Pulmonary artery endothelial cell (primary cell): Measurements from ENCODE around the gene RPS6KC1. TPM values are rescaled to one million over a fixed set of nuclear protein-coding genes. Genes with fewer than 3 reads are reported as not detected.
"Not testable (repeated sequence)": the region's sequence is repeated elsewhere in the genome, so short reads cannot be mapped to it uniquely, and the experiment has no call there.

Experiments used
- DNase-seq: peaks from one replicate; pipeline ENCODE4 v3.0.0-alpha.2; 2011; ENCODE audit warnings: low read depth, low spot score
- total RNA-seq: library from RNA; depleted of rRNA; stranded (reverse); fragments of >200 nt; gene quantifications from 2 replicates; pipeline ENCODE4 v1.2.3, GENCODE V29; 2014

The RPS6KC1 gene
- total RNA-seq, 1 donor from 2014 or later: 19.7 TPM

- not testable (repeated sequence) for DNase-seq
Measured at GRCh38 chr1:213150090-213150489, 99.0 kb downstream of the RPS6KC1 start.

- no peak for DNase-seq
Measured at GRCh38 chr1:213154056-213154685, 103.1 kb downstream of the RPS6KC1 start.

GRCh38 chr1:213159376-213159775, 108.3 kb downstream of the RPS6KC1 start:
- DNase-seq: no peak

- not testable (repeated sequence) for DNase-seq
Measured at GRCh38 chr1:213160442-213160841, 109.4 kb downstream of the RPS6KC1 start.

GRCh38 chr1:213162338-213162737, 111.3 kb downstream of the RPS6KC1 start:
- no peak for DNase-seq

GRCh38 chr1:213162862-213163261, 111.8 kb downstream of the RPS6KC1 start:
- DNase-seq: no peak

GRCh38 chr1:213163278-213163711, 112.3 kb downstream of the RPS6KC1 start:
- DNase-seq: no peak

- DNase-seq: no peak
Measured at GRCh38 chr1:213164561-213164960, 113.5 kb downstream of the RPS6KC1 start.

GRCh38 chr1:213166852-213167251, 115.8 kb downstream of the RPS6KC1 start:
- no peak for DNase-seq

GRCh38 chr1:213171711-213172110, 120.7 kb downstream of the RPS6KC1 start:
- no peak for DNase-seq

- DNase-seq: no peak
Measured at GRCh38 chr1:213176341-213176740, 125.3 kb downstream of the RPS6KC1 start.

- no peak for DNase-seq
Measured at GRCh38 chr1:213179784-213180183, 128.7 kb downstream of the RPS6KC1 start.

- no peak for DNase-seq
Measured at GRCh38 chr1:213180833-213181232, 129.8 kb downstream of the RPS6KC1 start.

GRCh38 chr1:213183036-213183672, 132.1 kb downstream of the RPS6KC1 start:
- no peak for DNase-seq

GRCh38 chr1:213186168-213186567, 135.1 kb downstream of the RPS6KC1 start:
- no peak for DNase-seq

- no peak for DNase-seq
Measured at GRCh38 chr1:213192026-213192425, 141.0 kb downstream of the RPS6KC1 start.

- DNase-seq: no peak
Measured at GRCh38 chr1:213194383-213194782, 143.3 kb downstream of the RPS6KC1 start.

- DNase-seq: no peak
Measured at GRCh38 chr1:213194855-213195254, 143.8 kb downstream of the RPS6KC1 start.

GRCh38 chr1:213196328-213197054, 145.4 kb downstream of the RPS6KC1 start:
- DNase-seq: not testable (repeated sequence)

- no peak for DNase-seq
Measured at GRCh38 chr1:213200630-213201029, 149.6 kb downstream of the RPS6KC1 start.

- DNase-seq: no peak
Measured at GRCh38 chr1:213201380-213202155, 150.5 kb downstream of the RPS6KC1 start.

GRCh38 chr1:213211201-213211600, 160.2 kb downstream of the RPS6KC1 start:
- DNase-seq: no peak
